GM21447 (cell line): ENCODE data around the gene PPCDC.
A peak's percentile ranks its signal among the peaks of the same experiment; 100 is the strongest.

Source experiments
- ATAC-seq: cut with Tn5 transposase; IDR thresholded peaks from one replicate; pipeline ENCODE4 v1.9.1; 2021; ENCODE audit not compliant: unreplicated experiment

PPCDC gene

DNA sequence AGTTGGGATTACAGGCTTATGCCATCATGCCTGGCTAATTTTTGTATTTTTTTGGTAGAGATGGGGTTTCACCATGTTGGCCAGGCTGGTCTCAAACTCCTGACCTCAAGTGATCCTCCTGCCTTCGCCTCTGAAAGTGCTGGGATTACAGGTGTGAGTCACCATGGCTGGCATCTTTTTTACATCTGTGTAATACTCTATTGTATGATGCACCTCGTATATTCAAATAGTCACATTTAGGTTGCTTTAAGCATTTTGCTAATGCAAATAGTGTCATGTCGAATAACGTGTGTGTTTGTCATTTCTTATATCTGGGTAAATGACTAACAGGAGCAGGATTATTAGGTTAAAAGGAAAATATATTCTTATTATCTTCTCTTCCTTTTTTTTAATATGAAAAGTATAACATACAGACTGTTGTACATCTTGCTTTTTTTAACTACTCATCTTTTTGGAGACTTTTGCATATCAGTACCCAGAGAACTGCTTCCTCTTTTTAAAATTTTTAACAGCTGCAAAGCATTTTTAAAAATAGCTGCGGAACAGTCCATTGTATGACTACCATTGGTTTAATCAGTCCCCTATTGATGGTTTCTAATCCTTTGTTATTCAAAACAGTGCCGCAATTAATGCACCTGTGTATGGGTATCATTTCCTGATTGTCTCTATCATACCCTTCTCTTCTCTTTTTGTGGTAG is 14.6 kb upstream of the PPCDC start:
- ATAC-seq = peak; percentile 77

DNA sequence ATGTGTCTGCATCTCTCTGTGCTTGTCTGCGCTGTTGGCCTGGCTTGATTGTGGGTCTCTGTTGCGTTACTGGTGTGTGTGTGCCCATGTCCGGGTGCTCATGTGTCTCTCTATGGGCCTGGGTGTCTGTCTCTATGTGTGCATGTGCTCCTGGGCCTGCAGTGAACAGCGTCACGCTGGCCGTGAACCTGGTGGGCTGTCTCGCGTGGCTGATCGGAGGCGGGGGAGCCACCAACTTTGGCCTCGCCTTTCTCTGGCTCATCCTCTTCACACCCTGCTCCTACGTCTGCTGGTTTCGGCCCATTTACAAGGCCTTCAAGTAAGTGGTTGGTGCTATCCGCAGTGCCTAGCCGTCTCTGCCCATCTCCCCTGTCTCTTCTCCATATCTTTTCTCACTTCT is 7.0 kb upstream of the PPCDC start:
- ATAC-seq = no peak

DNA sequence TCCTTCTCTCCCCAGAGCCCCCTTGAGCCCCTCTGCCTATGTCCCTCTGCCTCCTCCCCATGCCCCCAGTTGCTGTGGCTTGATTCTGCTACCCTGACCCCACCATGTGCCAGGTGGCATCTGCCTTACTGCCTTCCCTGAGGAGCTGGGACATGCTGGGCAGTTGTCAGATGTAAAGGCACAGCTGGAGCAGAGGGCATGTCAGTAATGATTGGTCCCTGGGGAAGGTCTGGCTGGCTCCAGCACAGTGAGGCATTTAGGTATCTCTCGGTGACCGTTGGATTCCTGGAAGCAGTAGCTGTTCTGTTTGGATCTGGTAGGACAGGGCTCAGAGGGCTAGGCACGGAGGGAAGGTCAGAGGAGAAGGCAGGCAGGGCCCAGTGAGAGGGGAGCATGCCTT is 3.5 kb upstream of the PPCDC start:
- no peak for ATAC-seq

DNA sequence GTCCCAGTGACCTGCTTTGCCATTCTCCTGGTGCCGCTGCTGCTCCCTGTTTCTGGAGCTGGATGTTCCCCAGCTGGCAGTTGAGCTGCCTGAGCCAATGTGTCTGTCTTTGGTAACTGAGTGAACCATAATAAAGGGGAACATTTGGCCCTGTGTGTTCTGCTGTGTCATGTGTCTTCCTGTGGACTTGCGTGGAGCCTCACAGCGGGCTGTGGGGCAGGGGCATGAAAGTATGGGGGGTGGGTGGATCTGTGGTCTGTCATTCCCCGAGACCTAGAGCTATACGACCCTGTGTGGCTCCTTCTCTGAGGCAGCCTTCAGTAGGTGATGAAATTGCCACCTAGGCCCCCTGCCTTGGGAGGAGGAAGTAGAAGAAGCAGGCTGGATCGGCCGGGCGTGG is 2.0 kb upstream of the PPCDC start:
- ATAC-seq = no peak

DNA sequence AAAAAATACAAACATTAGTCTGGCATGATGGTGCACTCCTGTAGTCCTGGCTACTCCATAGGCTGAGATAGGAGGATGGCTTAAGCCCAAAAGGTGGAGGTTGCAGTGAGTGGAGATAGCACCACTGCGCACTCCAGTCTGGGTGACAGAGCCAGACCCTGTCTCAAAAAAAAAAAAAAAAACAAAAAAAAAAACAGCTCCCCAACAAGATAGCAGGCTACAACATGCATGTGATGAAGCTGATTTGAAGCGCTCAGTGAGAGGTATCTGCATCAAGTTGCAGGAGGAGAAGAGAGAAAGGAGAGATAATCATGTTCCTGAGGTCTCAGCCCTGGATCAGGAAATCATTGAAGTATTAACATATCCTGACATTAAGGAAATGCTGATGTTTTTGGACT is 608 bp upstream of the PPCDC start:
- ATAC-seq = no peak

DNA sequence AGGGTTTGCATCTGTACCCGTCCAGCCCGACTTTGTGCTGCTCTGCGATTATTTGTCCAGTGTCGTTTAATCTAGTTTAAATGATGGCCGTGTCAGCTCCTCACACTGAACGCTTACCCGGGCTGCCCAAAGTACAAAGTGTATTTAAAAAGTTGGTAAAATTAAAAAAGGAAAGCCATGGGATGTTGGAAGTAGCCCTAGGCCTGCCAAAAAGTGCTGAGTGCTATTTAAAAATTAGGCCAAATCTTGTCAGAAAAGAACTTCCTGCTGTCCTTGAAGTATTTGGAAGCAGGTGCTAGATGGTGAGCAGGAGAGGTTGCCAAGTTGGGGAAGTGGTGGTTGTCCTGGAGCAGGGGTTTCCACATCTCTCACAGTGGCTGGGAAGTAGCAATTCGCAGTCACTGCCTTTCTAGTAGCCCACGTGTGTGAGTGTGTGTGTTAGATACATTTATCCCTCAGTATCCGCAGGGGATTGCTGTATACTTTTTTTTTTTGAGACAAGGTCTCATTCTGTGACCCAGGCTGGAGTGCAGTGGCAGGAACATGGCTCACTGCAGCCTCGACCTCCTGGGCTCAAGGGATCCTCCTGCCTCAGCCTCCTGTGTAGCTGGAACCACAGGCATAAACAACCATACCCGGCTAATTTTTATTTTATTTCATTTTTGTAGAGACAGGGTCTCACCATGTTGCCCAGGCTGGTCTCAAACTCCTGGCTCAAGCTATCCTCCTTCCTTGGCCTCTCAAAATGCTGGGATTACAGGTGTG is 664 bp downstream of the PPCDC start:
- ATAC-seq = no peak

DNA sequence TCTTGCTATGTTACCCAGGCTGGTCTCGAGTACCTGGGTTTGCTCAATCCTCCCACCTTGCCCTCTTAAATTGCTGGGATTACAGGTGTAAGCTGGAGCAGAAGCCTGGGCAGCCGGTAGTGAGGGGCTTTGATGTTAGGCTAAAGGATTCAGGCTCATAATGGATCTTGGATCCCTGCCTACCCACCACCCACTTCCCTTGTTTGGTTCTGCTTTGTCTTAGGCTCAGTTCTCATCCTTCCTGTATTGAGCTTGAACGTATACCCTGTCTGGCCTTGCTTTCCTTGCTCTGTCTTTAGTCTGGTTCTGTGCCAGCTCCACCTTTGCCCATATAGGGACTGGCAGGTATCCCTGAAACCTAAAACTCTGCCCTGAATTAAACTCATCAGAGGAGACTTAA is 1.7 kb downstream of the PPCDC start:
- no peak for ATAC-seq

DNA sequence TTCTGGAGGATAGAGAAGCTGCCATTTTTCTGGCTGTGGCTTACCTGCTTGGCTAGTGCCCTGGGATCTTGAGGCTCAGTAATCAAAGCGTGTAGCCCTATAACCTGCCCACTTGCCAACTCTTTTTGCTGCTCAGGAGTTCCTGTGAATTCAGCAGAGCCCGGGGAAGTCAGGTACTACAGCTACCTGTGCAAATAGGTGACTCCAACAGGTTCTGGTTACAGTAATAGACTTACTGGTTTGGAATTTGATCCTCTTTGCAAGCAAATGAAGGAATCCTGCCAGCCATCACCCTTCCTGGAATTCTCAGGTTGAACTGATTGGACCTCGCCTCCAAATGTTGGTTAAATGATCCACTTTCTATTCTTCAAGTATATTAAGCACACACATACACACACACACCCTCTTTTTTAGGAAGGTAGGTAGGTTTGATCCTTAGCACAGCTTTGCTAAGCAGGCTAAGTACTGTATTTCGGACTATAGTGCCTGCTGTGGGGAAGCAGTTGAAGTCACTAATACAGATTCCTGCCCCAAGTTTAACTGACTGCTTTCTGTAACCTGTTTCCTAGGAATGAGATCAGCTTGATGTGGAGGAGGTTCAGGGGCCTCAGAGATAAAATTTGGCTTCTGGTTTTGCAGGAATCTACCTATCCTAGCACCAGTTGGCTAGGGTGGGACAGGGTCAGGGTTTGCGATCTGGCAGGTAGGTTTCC is 2.3 kb downstream of the PPCDC start:
- no peak for ATAC-seq

DNA sequence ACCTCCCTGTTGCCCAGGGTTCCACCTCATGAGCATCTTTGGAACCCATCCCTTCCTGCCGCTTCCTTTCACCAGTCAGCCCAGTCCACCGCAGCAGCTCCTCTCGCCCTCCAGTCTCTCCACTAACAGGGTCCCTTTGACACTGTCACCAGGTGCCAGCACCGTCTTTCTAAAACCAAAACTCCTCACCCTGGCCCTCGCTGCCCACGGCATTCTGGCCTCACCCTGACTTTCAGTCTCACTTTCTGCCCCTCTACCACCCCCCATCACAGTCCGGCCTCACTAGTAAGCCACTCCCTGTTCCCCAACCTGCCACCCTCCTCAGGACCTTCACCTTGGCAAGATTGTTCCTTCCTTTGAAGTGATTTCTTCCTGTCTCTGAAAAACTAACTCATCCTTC is 4.2 kb downstream of the PPCDC start:
- ATAC-seq = no peak

DNA sequence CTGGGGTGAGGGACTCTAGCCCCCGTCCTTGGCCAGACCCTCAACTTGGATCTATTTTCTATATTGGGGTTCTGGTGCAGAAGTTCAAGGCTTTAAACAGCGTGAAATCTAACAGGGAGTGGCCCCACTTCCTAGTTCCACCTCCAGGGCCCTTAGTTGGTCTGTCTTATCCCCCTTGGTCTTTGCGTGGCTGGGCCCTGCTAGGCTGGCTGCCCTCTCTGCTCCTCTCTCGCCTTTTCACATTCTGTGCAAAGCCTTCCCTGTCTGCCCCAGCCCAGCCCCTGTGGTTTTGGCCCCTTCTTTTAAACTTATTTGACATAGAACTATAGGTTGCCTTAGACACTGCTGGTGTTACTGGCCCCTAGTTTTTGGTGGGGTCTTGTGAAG is 5.6 kb downstream of the PPCDC start:
- ATAC-seq = no peak

DNA sequence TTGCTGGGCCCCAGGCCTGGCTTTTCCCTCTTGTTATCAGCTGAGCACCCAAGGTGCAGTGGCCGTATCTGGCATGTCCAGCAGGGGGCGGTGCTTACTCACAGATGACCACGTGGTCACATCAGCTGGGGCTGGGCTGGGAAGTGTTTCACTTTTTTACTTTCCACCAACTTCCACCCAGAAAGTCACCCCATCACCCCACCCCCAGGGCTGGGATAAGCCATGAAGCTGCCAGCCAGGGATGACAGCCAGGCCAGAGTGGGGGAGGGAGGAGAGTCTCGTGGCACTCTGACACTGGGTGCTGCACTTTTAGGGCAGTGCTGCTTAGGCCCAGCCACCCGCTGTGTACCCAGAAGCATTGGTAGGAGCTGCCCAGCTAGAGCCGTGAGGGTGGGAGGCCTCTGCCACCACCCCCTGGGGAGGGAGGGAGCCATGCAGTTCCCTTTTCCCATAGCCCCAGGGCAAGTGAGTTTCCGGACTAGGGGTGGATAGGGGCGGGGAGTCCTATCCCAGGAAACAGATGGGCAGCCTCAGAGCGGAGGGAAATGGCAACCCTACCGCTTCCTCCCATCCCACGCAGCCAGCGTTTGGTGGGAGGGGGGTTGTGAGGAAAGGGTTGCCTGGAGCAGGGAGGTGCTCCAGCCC is 6.1 kb downstream of the PPCDC start:
- ATAC-seq = peak; percentile 61

DNA sequence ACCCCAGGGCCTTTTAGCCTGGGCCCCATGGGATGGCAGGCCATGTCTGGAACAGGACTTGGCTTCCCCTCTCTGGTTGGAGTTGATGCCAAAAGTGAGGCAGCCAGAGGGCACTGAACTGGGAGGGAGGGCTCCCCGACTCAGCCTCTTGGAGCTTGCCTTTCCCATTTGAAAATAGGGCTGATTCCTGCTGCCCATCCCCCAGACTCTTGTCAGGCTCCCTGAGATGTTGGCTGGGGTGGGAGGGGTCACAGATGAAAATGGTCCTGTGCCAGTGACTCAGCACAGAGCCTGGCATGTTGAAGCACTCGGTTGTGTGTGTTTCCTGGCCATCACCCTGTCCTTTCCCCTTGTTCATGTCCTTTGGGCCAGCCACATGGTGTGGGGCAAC is 6.6 kb downstream of the PPCDC start:
- ATAC-seq = no peak

DNA sequence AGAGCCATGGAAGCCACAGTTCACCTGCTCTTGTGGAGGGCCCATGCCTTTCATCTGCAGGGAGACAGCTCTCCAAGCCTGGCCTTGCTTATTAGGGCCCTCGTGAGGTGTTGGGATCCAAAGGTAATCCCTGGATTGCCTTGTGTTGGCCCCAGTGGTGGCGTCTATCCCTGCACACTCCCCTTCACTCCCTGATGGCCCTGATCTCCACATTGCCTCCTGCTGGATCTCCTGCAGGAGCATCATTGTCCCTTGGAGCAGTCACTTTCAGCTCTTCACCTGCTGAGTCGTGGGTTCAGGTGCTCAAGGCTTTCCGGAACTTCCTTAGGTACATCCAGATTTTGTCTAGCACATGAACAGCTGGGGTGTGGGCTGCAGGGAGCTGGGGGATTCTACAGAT is 7.0 kb downstream of the PPCDC start:
- no peak for ATAC-seq

DNA sequence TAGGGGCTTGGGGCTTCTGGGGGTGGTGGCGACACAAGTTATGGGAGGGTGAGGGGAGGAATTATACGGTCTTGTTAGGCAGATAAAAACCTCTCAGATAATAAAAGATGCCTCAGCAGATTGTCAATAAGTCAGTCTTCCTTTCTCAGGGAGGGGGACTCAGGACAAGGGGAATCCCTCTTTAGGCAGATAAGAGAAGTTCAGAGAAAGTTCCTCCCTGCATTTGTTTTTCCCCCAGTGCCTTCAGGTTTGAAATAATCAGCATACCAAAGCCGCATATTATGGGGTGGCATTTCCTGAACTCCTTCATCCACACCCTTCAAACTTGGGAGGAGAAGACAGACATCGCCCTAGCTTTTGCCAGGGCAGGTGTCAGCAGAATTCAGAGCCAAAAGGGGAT is 8.5 kb downstream of the PPCDC start:
- ATAC-seq = no peak

DNA sequence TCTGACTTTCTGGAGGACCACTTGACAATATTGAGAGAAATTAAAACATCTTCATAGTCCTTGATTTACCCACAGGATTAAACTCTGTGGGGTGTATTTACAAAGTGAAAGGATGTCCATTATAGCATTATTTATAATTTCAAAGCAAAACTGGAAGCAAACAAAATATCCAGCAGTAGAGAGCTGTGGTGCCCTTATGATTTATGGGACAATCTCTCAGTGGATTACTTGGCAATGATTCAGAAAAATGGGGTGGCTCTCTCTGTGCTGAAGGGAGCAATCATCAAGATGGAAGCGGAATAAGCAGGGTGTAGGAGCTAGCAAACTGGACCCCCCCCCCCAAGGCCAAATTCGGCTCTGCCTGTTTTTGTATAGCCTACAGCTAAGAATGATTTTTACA is 9.0 kb downstream of the PPCDC start:
- no peak for ATAC-seq

DNA sequence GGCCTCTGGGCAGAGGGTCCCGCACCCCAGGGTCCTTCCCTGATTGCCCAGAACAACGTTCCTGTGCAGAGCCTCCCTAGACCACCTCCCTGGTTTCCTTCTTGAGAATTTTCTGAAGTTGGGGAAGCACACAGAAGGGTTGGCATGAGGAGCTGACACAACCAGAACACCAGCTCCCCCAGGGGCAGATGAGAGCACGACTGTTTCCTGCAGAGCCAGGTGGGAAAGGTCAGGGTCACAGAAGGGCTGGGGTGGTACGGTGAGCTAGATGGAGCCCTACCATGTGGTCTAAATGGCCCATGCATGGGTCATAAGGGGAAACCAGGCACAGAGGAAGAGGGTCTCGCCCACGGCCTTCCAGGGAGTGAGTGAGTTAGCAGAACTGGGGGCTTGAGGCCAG is 10.4 kb downstream of the PPCDC start:
- ATAC-seq = no peak

DNA sequence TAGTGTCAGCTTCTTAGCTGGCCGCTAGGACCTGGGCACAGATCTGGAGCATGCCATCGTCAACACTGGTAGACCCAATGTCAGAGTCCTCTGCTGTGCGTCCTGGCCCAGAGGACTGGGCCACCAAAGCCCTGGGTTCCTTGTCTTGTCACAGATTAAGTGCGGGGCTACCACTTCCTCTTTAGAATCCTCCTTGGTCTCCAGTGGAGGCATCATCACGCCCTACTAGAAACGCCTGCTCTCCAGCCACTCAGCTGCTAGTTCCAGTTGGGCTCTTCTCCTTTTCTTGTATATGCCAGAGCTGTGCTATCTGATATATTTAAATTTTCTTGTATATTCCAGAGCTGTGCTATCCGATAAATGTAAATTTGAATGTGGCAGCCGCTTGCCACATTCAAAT is 11.2 kb downstream of the PPCDC start:
- ATAC-seq = no peak

DNA sequence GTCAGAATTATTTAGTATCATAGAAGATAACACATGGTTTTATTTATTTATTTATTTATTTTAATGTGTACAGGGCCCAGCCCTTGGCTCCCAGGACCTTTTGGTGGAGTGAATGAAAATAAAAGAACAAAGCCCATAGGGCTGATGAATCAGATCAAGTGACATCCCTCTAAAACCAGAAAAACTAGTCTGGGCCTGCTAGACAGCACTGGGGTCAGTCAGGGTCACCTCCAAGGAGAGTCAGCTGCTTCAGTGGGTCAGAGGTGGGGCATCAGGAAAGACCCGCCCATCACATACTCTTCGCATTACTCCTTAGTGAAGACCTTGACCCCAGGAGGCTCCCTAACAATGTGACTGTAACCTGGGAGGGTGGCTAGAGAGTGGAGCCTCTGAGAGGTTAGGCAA is 12.8 kb downstream of the PPCDC start:
- no peak for ATAC-seq

DNA sequence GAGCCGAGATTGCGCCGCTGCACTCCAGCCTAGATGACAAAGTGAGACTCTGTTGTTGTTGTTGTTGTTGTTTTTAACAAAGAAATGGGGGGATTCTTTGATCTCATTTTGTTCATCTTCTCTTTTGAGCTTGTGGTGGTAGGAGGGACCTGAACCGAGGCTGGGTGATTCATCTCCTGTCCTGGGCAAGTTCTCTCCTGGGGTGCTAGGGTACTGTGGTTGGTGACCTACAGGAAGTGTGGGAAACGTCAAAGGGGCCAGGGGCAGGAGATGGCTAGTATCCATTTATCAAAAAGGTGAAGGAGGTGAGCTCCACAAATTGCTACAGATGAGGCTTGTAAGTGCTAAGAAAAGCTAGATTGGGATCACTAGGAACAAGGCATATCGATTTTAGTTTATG is 14.3 kb downstream of the PPCDC start:
- no peak for ATAC-seq

DNA sequence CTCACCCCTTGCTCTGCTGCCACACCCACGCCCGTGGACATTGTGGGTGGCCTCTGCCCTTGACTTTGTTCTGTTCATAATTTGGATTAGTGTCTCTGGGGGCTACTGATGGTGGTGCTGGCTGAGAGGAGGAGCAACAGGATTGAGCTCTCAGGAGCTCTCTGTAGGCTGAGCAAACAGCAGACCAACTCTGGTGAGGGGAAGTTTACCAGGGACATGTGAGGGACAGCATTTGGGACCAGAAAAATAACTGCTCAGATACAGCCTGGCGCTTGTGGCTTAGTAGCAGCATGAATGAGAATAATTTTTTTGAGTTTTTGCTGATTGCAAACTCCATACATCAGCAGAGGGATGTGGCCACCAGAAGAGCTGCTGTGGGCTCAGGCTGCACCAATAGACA is 14.8 kb downstream of the PPCDC start:
- no peak for ATAC-seq

DNA sequence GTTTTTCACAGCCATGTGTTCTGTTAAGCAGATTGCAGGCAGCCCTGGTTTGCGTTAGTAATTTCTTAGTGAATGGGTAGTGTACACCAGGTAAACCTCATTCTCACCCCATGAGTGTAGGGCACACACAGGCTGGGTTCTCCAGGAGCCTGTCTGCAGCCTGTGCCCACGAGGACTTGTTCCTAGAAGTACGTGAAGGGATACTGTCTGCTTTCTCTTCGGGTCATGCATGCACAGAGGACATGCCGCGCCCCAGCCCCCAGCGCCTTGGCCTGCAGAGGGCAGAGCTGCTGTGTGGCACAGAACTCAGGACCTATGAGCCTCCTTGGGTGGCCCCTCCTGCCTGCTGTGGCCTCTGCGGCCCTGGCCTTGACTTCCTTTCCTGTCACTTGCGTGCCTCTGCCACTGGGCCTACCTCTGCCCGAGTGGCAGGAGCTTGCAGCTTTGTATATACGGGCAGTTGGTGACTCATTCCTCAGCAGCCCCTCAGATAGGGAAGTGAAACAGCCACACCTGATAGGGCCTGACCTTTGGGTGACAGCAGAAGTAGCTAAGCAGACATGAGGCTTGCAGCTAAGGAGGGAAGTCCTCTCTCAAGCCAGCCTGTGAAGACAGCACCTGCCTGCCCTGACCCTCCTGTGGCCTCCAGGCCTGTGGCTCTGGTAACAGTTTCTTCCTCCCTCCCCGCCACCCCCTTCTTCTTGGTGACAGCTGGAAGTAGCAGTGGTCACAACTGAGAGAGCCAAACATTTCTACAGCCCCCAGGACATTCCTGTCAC is 19.5 kb downstream of the PPCDC start:
- ATAC-seq = peak; percentile 63
